NT2/D1 (cell line): Measurements from ENCODE around the gene ZNF286A.
"Not testable (repeated sequence)": the region's sequence is repeated elsewhere in the genome, so short reads cannot be mapped to it uniquely, and the experiment has no call there.

ENCODE experiments used
- YY1 ChIP-seq: IDR thresholded peaks from 2 replicates; pipeline ENCODE4 v1.6.1; 2011; ENCODE audit not compliant: insufficient read length, insufficient read depth
- ZNF274 ChIP-seq: IDR thresholded peaks from 2 replicates; pipeline ENCODE4 v1.6.1; 2011; ENCODE audit warnings: mild to moderate bottlenecking, low read depth, low read length

DNA sequence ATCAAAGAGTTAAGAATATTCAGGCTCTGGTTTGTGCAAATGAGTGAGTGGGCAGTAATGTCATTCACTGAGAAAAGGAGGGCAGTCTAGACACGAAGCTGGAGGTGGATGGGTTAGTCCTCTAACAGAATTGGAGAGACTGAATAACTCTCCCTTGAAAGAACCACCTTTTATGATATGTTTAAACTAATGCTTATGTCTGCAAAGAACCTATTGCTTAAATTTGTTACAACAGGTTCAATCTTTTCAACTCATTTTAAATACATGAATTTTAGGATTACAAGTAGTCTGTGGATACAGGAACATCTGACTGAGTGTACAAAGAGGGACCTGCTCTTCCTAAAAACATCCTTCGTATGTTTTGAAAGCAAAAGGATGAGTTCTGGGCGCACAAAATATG lies 585 bp upstream of the ZNF286A start:
- TF ChIP-seq ZNF274, YY1: not testable (repeated sequence)
